ENCODE data around the gene JHY.

JHY gene

DNA sequence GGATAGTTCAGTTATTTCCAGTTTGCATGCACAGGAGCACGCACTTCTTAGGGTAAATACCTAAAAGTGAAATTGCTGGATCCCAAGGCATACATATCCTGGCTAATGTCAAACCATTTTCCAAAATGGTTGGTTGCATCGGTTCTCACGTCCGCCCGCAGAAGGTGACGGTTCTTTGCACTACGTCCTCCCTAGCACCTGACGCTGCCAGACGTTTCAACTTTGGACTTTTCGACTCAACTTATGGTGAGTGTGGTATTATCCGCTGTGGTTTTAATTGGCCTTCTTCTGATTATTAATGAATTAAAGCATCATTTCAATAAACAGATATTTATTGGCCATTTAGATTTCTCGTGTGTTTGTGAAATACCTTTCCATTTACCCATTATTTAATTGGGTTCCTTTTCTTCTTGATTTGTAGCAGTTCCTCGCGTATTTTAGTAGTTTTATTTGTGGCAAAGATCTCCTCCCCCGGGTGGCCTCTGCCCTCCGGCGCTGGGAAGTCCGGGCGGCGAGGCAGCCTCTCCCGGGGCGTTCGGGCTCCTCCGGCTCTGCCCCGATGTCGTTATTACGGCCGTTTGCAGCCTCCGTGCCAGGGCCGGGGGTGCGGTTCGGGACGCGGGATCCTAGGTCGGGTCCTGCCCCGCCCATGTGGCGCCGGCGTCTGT, at the start of gene JHY:
TSS of gene JHY (plus strand) at position 571 of the 668 bp plus-strand sequence. CDS start 3,091 bp downstream, outside the sequence.
- no peaks in the 10 kb centered on the region for H3K9me3 ChIP-seq (ENCODE audit: low read depth, low read length)
- DNase-seq (ENCODE audit: low read depth, low spot score) = no peak
- H3K9ac ChIP-seq (ENCODE audit: insufficient read length) = peak within 1 kb of the TSS; percentile 73
- no peak for TF ChIP-seq EZH2 (IDR thresholded peaks at IDR 0.05)
- no peak for TF ChIP-seq FOXP2 (optimal IDR thresholded peaks at IDR 0.05; ENCODE audit: control extremely low read depth, extremely low read length, insufficient read depth)
- TF ChIP-seq POLR2AphosphoS5 (IDR thresholded peaks at IDR 0.05; ENCODE audit: borderline replicate concordance, low read depth, low read length) = no peak
- H3K36me3 ChIP-seq (ENCODE audit: insufficient read depth, low read length) = peaks cover 11% of the 10 kb centered on the region; the same call in 1 of the 2 replicates
- H3K4me3 ChIP-seq = peak within 1 kb of the TSS; percentile 79
- peak within 1 kb of the TSS; percentile 92 for H3K27ac ChIP-seq

GRCh38 chr11:122833846-122834464, 48.6 kb upstream of the JHY start:
- no peaks in the 10 kb centered on the region for H3K36me3 ChIP-seq (ENCODE audit: insufficient read depth, low read length)
- no peak overlapping the region for H3K9ac ChIP-seq (ENCODE audit: insufficient read length)
- no peak for TF ChIP-seq FOXP2 (optimal IDR thresholded peaks at IDR 0.05; ENCODE audit: control extremely low read depth, extremely low read length, insufficient read depth)
- TF ChIP-seq EZH2 (IDR thresholded peaks at IDR 0.05) = no peak
- no peak for TF ChIP-seq POLR2AphosphoS5 (IDR thresholded peaks at IDR 0.05; ENCODE audit: borderline replicate concordance, low read depth, low read length)
- H3K4me3 ChIP-seq = no peak overlapping the region
- H3K27ac ChIP-seq = no peak overlapping the region
- no peaks in the 10 kb centered on the region for H3K9me3 ChIP-seq (ENCODE audit: low read depth, low read length)
- no peak for DNase-seq (ENCODE audit: low read depth, low spot score)

DNA sequence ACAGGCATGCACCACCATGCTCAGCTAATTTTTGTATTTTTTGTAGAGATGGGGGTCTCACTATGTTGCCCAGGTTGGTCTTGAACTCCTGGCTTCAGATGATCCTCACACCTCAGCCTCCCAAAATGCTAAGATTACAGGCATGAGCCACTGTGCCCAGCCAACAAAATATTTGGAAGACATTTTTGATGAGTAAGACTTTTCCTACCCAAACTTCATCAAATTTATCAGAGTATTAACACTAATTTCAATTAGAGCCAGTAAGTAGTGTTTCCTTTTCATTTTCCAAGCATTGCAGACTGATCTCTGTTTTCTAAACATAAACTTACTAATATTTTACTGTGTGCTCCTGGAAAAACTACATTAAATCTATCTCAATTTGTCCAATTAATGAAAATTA, 45.6 kb upstream of the JHY start:
- Histone ChIP-seq H3K9me3 (ENCODE audit: low read depth, low read length) (no peaks in the 10 kb centered on the region), H3K36me3 (ENCODE audit: insufficient read depth, low read length) (no peaks in the 10 kb centered on the region), H3K4me3 (no peak overlapping the region), H3K27ac (no peak overlapping the region), H3K9ac (ENCODE audit: insufficient read length) (no peak overlapping the region)
- DNase-seq (ENCODE audit: low read depth, low spot score) = no peak
- no peak for TF ChIP-seq POLR2AphosphoS5 (IDR thresholded peaks at IDR 0.05; ENCODE audit: borderline replicate concordance, low read depth, low read length)

DNA sequence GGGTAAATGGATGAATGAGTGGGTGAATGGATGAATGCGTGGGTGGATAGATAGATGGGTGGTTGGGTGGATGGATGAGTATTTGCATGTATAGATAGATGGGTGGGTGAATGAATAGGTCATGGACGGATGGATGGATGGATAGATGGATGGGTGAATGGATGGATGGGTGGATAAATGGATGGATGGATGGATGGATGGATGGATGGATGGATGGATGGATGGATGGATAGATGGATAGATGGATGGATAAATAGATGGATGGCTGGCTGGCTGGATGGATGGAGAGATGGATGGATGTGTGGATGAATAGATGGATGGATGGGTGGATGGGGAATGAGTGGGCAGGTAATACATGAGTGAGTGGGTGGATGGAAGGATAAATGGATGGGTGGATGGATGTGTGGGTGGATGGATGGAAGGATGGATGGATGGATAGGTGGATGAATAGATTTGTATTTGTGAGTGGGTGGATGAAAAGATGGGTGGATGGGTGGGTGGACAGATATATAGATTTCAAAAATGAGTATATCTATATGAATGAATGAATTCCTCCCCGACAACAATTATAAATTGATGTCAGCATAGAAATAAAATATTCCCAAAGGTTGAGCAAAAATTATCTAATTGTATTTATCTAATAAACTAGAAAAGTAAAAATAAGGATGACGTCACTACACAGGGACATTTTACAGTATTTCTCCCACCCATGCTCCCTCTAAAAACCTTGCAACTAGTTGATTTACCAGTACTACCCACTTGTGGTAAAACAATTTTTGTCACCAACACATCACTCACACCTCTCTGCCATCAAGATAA, 44.8 kb upstream of the JHY start:
- no peaks in the 10 kb centered on the region for H3K9me3 ChIP-seq (ENCODE audit: low read depth, low read length)
- H3K36me3 ChIP-seq (ENCODE audit: insufficient read depth, low read length) = no peaks in the 10 kb centered on the region
- no peak overlapping the region for H3K4me3 ChIP-seq
- H3K9ac ChIP-seq (ENCODE audit: insufficient read length) = no peak overlapping the region
- DNase-seq (ENCODE audit: low read depth, low spot score) = no peak
- TF ChIP-seq POLR2AphosphoS5 (IDR thresholded peaks at IDR 0.05; ENCODE audit: borderline replicate concordance, low read depth, low read length) (no peak), EZH2 (IDR thresholded peaks at IDR 0.05) (no peak), FOXP2 (optimal IDR thresholded peaks at IDR 0.05; ENCODE audit: control extremely low read depth, extremely low read length, insufficient read depth) (no peak)
- no peak overlapping the region for H3K27ac ChIP-seq

- no peak overlapping the region for H3K4me3 ChIP-seq
- no peaks in the 10 kb centered on the region for H3K36me3 ChIP-seq (ENCODE audit: insufficient read depth, low read length)
- H3K9ac ChIP-seq (ENCODE audit: insufficient read length) = no peak overlapping the region
- DNase-seq (ENCODE audit: low read depth, low spot score) = no peak
- TF ChIP-seq EZH2 (IDR thresholded peaks at IDR 0.05) = no peak
- no peak for TF ChIP-seq POLR2AphosphoS5 (IDR thresholded peaks at IDR 0.05; ENCODE audit: borderline replicate concordance, low read depth, low read length)
- TF ChIP-seq FOXP2 (optimal IDR thresholded peaks at IDR 0.05; ENCODE audit: control extremely low read depth, extremely low read length, insufficient read depth) = no peak
- H3K27ac ChIP-seq = no peak overlapping the region
- no peaks in the 10 kb centered on the region for H3K9me3 ChIP-seq (ENCODE audit: low read depth, low read length)
Measured at GRCh38 chr11:122843281-122844141, 39.0 kb upstream of the JHY start.

DNA sequence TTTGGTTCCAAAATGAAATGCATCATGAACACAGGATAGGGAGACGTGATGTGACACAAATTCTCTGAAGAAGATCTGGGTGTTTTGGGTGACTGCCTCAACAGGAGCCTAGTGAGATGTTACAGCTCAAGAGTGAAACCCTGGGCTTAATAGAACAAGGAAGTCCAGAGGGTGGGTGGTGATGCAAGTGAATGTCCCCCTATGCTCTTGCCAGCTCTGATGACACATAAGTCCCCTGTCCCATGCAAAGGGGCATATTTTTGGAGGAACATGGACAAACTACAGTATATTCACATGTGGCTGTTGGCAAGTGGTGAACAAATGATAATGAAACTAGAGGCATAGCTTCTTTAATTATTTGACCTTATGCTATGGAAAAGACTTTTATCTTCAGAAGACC, 35.1 kb upstream of the JHY start:
- no peak for TF ChIP-seq FOXP2 (optimal IDR thresholded peaks at IDR 0.05; ENCODE audit: control extremely low read depth, extremely low read length, insufficient read depth)
- TF ChIP-seq POLR2AphosphoS5 (IDR thresholded peaks at IDR 0.05; ENCODE audit: borderline replicate concordance, low read depth, low read length) = no peak
- no peak for TF ChIP-seq EZH2 (IDR thresholded peaks at IDR 0.05)
- DNase-seq (ENCODE audit: low read depth, low spot score) = no peak

DNA sequence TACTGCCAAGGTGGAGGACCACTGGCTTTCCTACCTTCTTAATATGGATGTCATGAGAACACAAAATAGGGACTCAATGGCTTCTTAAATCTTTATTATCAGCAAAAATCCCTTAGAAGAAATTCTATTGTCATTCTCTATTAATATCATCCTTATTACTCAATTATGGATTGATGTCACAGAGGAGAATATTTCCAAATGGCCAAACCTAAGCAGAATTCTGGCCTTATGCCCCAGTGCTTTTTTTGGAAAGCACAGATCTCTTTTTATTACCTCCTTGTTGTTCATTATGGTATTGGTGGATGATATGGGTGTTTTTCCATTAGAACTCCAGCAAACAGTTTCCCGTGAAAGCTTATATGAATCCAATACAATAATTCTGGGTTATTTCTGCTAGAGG, 34.4 kb upstream of the JHY start:
- Histone ChIP-seq H3K36me3 (ENCODE audit: insufficient read depth, low read length) (no peaks in the 10 kb centered on the region), H3K27ac (no peak overlapping the region), H3K9me3 (ENCODE audit: low read depth, low read length) (no peaks in the 10 kb centered on the region), H3K4me3 (no peak overlapping the region), H3K9ac (ENCODE audit: insufficient read length) (no peak overlapping the region)
- TF ChIP-seq POLR2AphosphoS5 (IDR thresholded peaks at IDR 0.05; ENCODE audit: borderline replicate concordance, low read depth, low read length) (no peak), FOXP2 (optimal IDR thresholded peaks at IDR 0.05; ENCODE audit: control extremely low read depth, extremely low read length, insufficient read depth) (no peak), EZH2 (IDR thresholded peaks at IDR 0.05) (no peak)
- no peak for DNase-seq (ENCODE audit: low read depth, low spot score)

More for the DNA sequence above, 35.1 kb upstream of the JHY start:
- Histone ChIP-seq H3K9me3 (ENCODE audit: low read depth, low read length) (no peaks in the 10 kb centered on the region), H3K4me3 (no peak overlapping the region), H3K27ac (no peak overlapping the region), H3K9ac (ENCODE audit: insufficient read length) (no peak overlapping the region), H3K36me3 (ENCODE audit: insufficient read depth, low read length) (no peaks in the 10 kb centered on the region)

Data from SK-N-MC (cell line).